ENCODE measurements around the gene GPR39.

The GPR39 gene

GRCh38 chr2:132681766-132682165, 265.2 kb downstream of the GPR39 start:
- no peak for DNase-seq

GRCh38 chr2:132690664-132691303, 274.2 kb downstream of the GPR39 start:
- DNase-seq = no peak

GRCh38 chr2:132691556-132691955, 275.0 kb downstream of the GPR39 start:
- no peak for DNase-seq

- no peak for DNase-seq
These were observed 276.2 kb downstream of the GPR39 start for GRCh38 chr2:132692816-132693215.
